ENCODE measurements around the gene PITPNC1.
"Not testable (repeated sequence)": the region's sequence is repeated elsewhere in the genome, so short reads cannot be mapped to it uniquely, and the experiment has no call there.

The PITPNC1 gene

DNA sequence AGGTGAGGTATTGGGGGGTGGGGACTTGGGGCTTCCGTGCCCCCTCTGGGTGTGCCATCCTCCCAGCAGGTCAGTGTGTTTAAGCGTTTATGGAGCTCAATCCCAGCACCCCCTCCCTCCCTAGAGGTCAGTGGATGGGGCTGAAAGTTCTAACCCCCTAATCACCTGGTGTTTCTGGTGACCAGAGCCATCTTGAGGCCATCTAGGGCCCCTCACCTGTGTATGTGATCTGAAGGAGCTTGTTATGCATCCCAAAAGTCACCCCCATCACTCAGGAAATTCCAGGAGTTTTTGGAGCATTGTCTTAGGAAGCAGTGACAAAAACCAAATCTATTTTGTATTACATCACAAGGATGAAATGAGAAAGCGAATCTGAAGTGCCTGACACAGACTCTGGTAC, 272.8 kb downstream of the PITPNC1 start:
- DNase-seq (ENCODE audit: low spot score): no peak

GRCh38 chr17:67651218-67651579, 274.1 kb downstream of the PITPNC1 start:
- DNase-seq (ENCODE audit: low spot score): not testable (repeated sequence)

DNA sequence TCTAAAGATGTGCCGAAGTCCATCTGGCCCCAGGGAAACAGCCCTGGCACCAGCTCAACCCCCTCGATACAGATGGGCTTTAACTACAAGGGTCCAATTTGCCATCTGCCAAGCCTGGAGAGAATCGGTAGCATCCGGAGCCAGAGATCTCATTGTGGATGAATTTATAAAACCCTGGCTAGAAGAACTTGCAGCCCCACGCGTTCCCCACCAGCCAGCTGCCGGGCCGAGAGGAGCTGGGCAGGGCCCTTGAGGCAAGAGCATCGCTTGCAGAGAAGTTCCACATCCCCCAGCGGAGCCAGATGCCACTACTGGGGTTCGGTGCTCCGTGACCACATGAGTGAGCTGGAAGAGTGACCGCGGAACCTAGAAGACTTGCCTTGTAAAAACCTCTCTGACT, 275.4 kb downstream of the PITPNC1 start:
- no peak for DNase-seq (ENCODE audit: low spot score)

- no peak for DNase-seq (ENCODE audit: low spot score)
Observed at GRCh38 chr17:67655478-67656148, 278.5 kb downstream of the PITPNC1 start.

GRCh38 chr17:67656494-67657203, 279.6 kb downstream of the PITPNC1 start:
- no peak for DNase-seq (ENCODE audit: low spot score)

- no peak for DNase-seq (ENCODE audit: low spot score)
Observed at GRCh38 chr17:67657596-67657995, 280.5 kb downstream of the PITPNC1 start.

DNA sequence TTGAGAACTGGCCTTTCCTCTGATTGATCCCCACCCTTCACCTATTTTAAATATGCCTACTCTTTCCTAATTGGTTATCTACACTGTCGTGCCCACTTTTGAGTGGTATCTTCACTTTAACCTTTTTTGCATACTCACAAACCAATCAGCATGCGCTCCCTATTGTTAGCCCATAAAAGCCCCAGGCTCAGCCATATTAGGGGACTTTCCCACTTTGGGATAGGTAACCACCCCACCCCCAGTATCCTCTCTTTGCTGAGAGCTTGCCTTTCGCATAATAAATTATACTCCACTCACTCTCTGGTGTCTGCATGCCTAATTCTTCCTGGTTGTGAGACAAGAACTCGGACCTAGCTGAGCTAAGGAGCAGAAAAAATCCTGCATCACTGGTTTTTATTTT, 281.2 kb downstream of the PITPNC1 start:
- no peak for DNase-seq (ENCODE audit: low spot score)

DNA sequence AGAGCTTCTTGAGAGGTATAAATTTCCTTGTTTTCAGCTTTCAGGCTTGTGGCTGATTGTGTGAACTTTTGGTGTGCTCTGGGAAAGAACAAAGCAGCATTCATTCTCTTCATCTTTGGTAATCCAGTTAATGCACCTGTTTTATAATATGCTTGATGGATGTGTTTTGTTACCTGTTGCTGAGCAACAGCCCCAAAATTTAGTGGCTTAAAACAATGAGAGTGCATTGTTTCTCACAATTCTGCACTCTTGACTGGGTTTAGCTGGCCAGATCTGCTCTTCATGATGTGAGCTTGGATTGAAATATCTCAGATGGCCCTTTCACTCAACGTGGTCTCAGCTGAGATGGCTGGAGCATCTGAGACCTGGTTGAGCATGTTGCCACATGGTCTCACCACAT, 281.9 kb downstream of the PITPNC1 start:
- no peak for DNase-seq (ENCODE audit: low spot score)

DNA sequence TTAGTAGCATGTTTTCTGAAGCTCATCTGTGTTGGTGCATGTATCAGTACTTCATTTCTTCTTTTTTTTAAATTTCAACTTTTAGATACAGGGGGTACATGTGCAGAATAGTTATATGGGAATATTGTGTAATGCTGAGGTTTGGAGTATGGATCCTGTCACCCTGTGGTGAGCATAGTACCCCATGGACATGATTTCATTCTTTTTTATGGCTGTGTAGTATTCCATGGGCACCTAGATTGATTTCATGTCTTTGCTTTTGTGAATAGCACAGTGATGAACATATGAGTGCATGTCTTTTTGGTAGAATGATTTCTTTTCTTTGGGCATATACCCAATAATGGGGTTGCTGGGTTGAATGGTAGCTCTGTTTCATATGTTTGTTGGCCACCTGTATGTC, 285.6 kb downstream of the PITPNC1 start:
- no peak for DNase-seq (ENCODE audit: low spot score)

- DNase-seq (ENCODE audit: low spot score): no peak
Observed at GRCh38 chr17:67663457-67663856, 286.4 kb downstream of the PITPNC1 start.

DNA sequence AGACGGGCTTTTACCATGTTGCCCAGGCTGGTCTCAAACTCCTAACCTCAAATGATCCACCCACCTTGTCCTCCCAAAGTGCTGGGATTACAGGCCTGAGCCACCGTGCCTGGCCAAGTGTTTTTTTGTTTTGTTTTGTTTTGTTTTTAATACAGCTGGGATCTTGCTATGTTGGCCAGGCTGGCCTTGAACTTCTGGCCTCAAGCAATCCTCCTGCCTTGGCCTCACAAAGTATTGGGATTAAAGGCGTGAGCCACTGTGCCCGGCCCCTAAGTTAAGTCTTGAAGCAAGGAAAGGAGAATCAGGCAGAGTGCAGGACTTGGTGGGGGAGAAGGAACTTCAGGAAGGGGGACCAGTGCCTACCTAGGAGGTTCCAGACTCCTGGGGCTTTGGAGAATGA, 288.9 kb downstream of the PITPNC1 start:
- DNase-seq (ENCODE audit: low spot score): no peak

DNA sequence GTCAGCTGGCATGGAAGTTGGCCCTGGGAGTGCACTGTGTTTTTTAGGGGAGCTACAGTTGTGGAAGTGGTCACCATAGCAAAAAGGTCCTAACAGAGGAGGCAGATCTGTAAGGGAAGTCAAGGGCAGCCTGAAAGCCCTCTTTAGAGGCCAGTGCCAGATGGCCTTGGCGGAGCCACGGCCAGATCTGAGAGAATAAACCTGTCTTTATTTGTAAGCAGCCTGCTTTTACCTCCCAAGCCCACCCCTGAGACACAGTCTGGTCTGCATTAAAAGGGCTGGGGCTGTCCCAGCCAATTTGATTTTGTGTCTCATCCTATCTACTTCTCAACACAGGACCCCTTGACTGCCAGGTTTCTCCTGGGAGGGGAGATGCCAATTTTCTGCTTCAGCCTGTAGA, 289.6 kb downstream of the PITPNC1 start:
- no peak for DNase-seq (ENCODE audit: low spot score)

GRCh38 chr17:67671493-67671892, 294.4 kb downstream of the PITPNC1 start:
- no peak for DNase-seq (ENCODE audit: low spot score)

DNA sequence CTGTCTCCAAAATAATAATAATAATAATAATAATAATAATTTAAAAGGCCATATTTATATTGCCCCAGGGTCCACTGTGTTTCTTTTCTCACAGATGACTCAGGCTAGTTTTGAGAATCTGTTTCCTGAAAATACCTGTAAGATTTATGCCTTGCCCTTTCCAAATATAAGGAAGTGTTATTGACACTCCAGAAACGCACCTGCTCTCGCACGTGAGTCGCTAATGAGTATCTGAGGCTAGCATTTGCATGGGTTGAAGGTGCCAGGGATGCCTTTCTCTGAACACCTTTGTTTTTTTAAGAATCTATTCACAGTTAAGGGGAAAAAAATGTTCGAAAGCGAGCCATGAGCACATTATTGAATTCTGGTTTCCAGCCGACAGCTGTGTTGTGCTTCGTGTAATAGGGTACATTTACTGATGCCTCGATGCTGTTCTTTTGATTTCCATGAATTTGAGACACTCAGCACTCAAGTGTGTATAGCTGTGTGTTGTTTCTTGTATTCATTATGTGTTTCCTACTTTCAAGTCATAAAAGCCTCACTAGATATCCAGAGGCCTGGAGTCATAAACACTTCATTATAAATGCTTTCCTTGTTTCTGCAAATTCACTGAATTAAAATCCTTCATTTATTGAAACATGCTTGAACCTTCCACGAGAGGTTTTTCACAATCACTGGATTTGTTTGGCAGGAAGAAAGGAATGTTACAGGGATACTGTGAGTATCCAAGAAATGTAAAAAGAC, 295.7 kb downstream of the PITPNC1 start:
- no peak for DNase-seq (ENCODE audit: low spot score)

- DNase-seq (ENCODE audit: low spot score): no peak
Observed at GRCh38 chr17:67675481-67675880, 298.4 kb downstream of the PITPNC1 start.

DNA sequence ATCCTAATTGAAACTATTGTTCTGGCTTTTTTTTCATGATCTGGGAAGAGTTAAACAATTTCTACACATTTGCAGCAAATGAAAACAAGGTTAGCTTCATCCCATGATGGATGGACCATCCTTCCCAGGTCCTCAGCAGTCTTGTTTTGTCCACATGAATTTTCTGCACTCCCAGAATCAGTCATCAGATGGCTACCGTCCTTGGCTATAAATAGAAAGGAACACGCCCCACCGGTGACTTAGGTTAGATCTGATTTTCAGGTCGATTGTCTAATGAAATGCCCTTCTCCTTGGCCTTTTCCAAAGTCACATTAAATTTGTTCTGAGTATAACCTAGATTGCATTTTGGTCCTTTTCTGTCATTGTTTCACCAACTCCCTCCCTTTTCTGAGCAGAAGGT, 299.2 kb downstream of the PITPNC1 start:
- no peak for DNase-seq (ENCODE audit: low spot score)

GRCh38 chr17:67678414-67678813, 301.3 kb downstream of the PITPNC1 start:
- DNase-seq (ENCODE audit: low spot score): no peak

- no peak for DNase-seq (ENCODE audit: low spot score)
Observed at GRCh38 chr17:67679225-67679624, 302.1 kb downstream of the PITPNC1 start.

- DNase-seq (ENCODE audit: low spot score): no peak
Observed at GRCh38 chr17:67679721-67680120, 302.6 kb downstream of the PITPNC1 start.

DNA sequence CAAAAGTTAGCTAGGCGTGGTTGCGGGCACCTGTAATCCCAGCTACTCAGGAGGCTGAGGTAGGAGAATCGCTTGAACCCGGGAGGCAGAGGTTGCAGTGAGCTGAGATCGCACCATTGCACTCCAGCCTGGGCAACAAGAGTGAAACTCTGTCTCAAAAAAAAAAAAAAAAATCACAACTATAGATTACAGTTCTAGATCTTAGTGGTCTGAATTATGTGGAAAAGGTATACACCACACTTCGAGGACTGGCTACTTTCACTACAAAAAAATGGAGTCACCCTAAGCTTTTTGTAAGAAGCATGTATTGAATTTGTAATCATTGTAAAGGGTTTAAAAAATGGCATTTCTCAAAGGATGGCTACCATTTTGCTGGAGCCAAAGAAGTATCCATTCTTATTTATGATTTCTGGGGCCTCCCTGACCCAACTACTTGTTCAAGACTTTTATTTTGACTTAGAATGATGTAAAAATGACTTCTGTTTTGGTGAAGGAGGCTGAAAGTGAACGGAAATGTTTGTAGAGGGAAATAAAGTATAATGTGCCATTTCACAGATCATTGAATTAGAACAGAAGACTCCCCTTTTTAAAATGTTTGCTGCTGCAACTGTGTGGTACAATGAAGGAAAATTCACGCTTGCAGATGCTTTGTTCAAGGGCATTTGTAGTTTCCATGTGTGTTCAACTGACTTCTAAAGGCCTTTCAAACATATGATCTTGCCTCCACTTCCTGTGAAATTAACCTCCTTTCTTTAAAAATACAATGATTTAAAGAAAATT, 303.6 kb downstream of the PITPNC1 start:
- no peak for DNase-seq (ENCODE audit: low spot score)

GRCh38 chr17:67682196-67682595, 305.1 kb downstream of the PITPNC1 start:
- DNase-seq (ENCODE audit: low spot score): no peak

- DNase-seq (ENCODE audit: low spot score): no peak
Observed at GRCh38 chr17:67685351-67685750, 308.3 kb downstream of the PITPNC1 start.

All from putamen (tissue), 1 donor.